ENCODE results near the gene TTLL3.

TTLL3 gene

GRCh38 chr3:9806688-9807589 lies 3.1 kb upstream of the TTLL3 start:
- DNase-seq: no peak

- DNase-seq: no peak
These were observed 2.1 kb upstream of the TTLL3 start for GRCh38 chr3:9807981-9808344.

GRCh38 chr3:9808345-9809037 lies 1.6 kb upstream of the TTLL3 start:
- peak in 1 of 2 donors; percentile 20 for DNase-seq

- DNase-seq: no peak
These were observed 835 bp upstream of the TTLL3 start for GRCh38 chr3:9809239-9809614.

- no peak for DNase-seq
These were observed 340 bp downstream of the TTLL3 start for GRCh38 chr3:9810433-9810770.

- no peak for DNase-seq
These were observed 784 bp downstream of the TTLL3 start for GRCh38 chr3:9810846-9811245.

- no peak for DNase-seq
These were observed 2.9 kb downstream of the TTLL3 start for GRCh38 chr3:9812870-9813483.

- no peak for DNase-seq
These were observed 5.9 kb downstream of the TTLL3 start for GRCh38 chr3:9815986-9816385.

GRCh38 chr3:9817436-9817835 lies 7.4 kb downstream of the TTLL3 start:
- DNase-seq: peak; percentile 30 to 45

GRCh38 chr3:9818666-9819335 lies 8.7 kb downstream of the TTLL3 start:
- DNase-seq: no peak

GRCh38 chr3:9820543-9820942 lies 10.5 kb downstream of the TTLL3 start:
- no peak for DNase-seq

- no peak for DNase-seq
These were observed 10.9 kb downstream of the TTLL3 start for GRCh38 chr3:9820946-9821345.

GRCh38 chr3:9825451-9826040 lies 15.5 kb downstream of the TTLL3 start:
- DNase-seq: no peak

- DNase-seq: peak in 1 of 2 donors; percentile 36
These were observed 16.9 kb downstream of the TTLL3 start for GRCh38 chr3:9826815-9827573.

GRCh38 chr3:9828801-9829755 lies 19.0 kb downstream of the TTLL3 start:
- DNase-seq: no peak

GRCh38 chr3:9831253-9831652 lies 21.2 kb downstream of the TTLL3 start:
- DNase-seq: no peak

GRCh38 chr3:9833078-9833477 lies 23.0 kb downstream of the TTLL3 start:
- no peak for DNase-seq

GRCh38 chr3:9834520-9835380 lies 24.7 kb downstream of the TTLL3 start:
- no peak for DNase-seq

- DNase-seq: no peak
These were observed 27.9 kb downstream of the TTLL3 start for GRCh38 chr3:9837701-9838582.

Measured in inflammatory macrophage treated with lipopolysaccharide for 1 hour (primary cell).